Esophagus (tissue), 2 donors: ENCODE measurements around the gene SMYD3. TPM values are rescaled to one million over a fixed set of nuclear protein-coding genes. Genes with fewer than 3 reads are reported as not detected.

ENCODE experiments used
- H3K27ac ChIP-seq, 2 donors: one replicate each; pipeline ENCODE4 v1.5.1; 2013; ENCODE audit warnings: low read depth in 2 of 2, mild to moderate bottlenecking in 2 of 2, inconsistent platforms in 1 of 2, low read length in 1 of 2, moderate library complexity in 1 of 2
- H3K27me3 ChIP-seq, 2 donors: one replicate each; pipeline ENCODE4 v1.6.1; 2013; ENCODE audit warnings: low read length in 2 of 2, control low read depth in 1 of 2, mild to moderate bottlenecking in 1 of 2; ENCODE audit not compliant: insufficient read depth in 2 of 2, control insufficient read depth in 1 of 2
- H3K36me3 ChIP-seq, 2 donors: one replicate each; pipeline ENCODE4 v1.6.1; 2013; ENCODE audit warnings: low read length in 1 of 2; ENCODE audit not compliant: control insufficient read depth in 2 of 2, insufficient read depth in 2 of 2
- H3K4me1 ChIP-seq, 2 donors: one replicate each; pipeline ENCODE4 v1.6.1; 2013; ENCODE audit warnings: low read length in 1 of 2; ENCODE audit not compliant: control insufficient read depth in 2 of 2, insufficient read depth in 2 of 2
- H3K4me3 ChIP-seq, 2 donors: one replicate each; pipeline ENCODE4 v1.5.1; 2013; ENCODE audit warnings: low read length in 2 of 2, mild to moderate bottlenecking in 2 of 2, low read depth in 1 of 2, moderate library complexity in 1 of 2
- H3K9me3 ChIP-seq, 2 donors: one replicate each; pipeline ENCODE4 v1.6.1; 2013; ENCODE audit warnings: mild to moderate bottlenecking in 2 of 2, low read depth in 1 of 2, low read length in 1 of 2, moderate library complexity in 1 of 2; ENCODE audit not compliant: control insufficient read depth in 2 of 2, insufficient read depth in 1 of 2
- WGBS, 2 donors: extraction: QIAGEN DNeasy Blood & Tissue Kit; methylation state at CpG; one replicate each; pipeline ENCODE4 v1.1.7; 2013; 5-methylcytosine and 5-hydroxymethylcytosine counted together
- polyA plus RNA-seq, 2 donors: library from polyadenylated mRNA; stranded (reverse); fragments of 200-250 nt; gene quantifications; one replicate each; pipeline ENCODE4 v1.2.3, GENCODE V29; 2013
- donor health status: healthy with polysubstance abuse.
- donor health status: Bipolar disorder and iron deficiency.

Gene SMYD3
- polyA plus RNA-seq, 2 donors = 5.0 to 5.7 TPM

GRCh38 chr1:246139745-246140182 lies 367.3 kb downstream of the SMYD3 start:
- 49 to 65% methylated on average over 2 of the region's 2 CpGs for WGBS, 2 donors
- Histone ChIP-seq H3K4me3 (no peak overlapping the region), H3K4me1 (no peaks in the 10 kb centered on the region), H3K27ac (no peak overlapping the region), H3K36me3 (no peaks in the 10 kb centered on the region), H3K27me3 (no peaks in the 10 kb centered on the region), H3K9me3 (no peaks in the 10 kb centered on the region)

- Histone ChIP-seq H3K4me1 (no peaks in the 10 kb centered on the region), H3K4me3 (no peak overlapping the region), H3K36me3 (no peaks in the 10 kb centered on the region), H3K27ac (no peak overlapping the region), H3K9me3 (no peaks in the 10 kb centered on the region), H3K27me3 (no peaks in the 10 kb centered on the region)
- WGBS, 2 donors = 49 to 68% methylated on average over 2 of the region's 2 CpGs
Observed at GRCh38 chr1:246138781-246139180, 368.3 kb downstream of the SMYD3 start.

- Histone ChIP-seq H3K27me3 (no peaks in the 10 kb centered on the region), H3K4me1 (no peaks in the 10 kb centered on the region), H3K9me3 (no peaks in the 10 kb centered on the region), H3K27ac (no peak overlapping the region), H3K36me3 (no peaks in the 10 kb centered on the region), H3K4me3 (no peak overlapping the region)
Observed at GRCh38 chr1:246136477-246136876, 370.6 kb downstream of the SMYD3 start.

- no peaks in the 10 kb centered on the region for H3K27me3 ChIP-seq
- WGBS, 2 donors = 87 to 95% methylated on average over 1 of the region's 1 CpG
Observed at GRCh38 chr1:246134789-246135188, 372.3 kb downstream of the SMYD3 start.

GRCh38 chr1:246131095-246131494 lies 376.0 kb downstream of the SMYD3 start:
- no peaks in the 10 kb centered on the region for H3K27me3 ChIP-seq
- no peaks in the 10 kb centered on the region for H3K4me1 ChIP-seq
- no peak overlapping the region for H3K4me3 ChIP-seq
- H3K9me3 ChIP-seq = no peaks in the 10 kb centered on the region
- no peaks in the 10 kb centered on the region for H3K36me3 ChIP-seq
- H3K27ac ChIP-seq = no peak overlapping the region
- 68 to 77% methylated on average over 1 of the region's 1 CpG for whole genome bisulfite sequencing, 2 donors

More at GRCh38 chr1:246134789-246135188, 372.3 kb downstream of the SMYD3 start:
- Histone ChIP-seq H3K4me1 (no peaks in the 10 kb centered on the region), H3K27ac (no peak overlapping the region), H3K36me3 (no peaks in the 10 kb centered on the region), H3K4me3 (no peak overlapping the region), H3K9me3 (no peaks in the 10 kb centered on the region)

- H3K9me3 ChIP-seq = no peaks in the 10 kb centered on the region
- no peaks in the 10 kb centered on the region for H3K36me3 ChIP-seq
- H3K27me3 ChIP-seq = no peaks in the 10 kb centered on the region
- H3K4me1 ChIP-seq = no peaks in the 10 kb centered on the region
- H3K27ac ChIP-seq = no peak overlapping the region
- WGBS, 2 donors = 96 to 97% methylated on average over 9 of the region's 9 CpGs
- no peak overlapping the region for H3K4me3 ChIP-seq
Observed at GRCh38 chr1:246128494-246129069, 378.5 kb downstream of the SMYD3 start.

- Histone ChIP-seq H3K4me1 (no peaks in the 10 kb centered on the region), H3K4me3 (no peak overlapping the region), H3K27ac (no peak overlapping the region), H3K9me3 (no peaks in the 10 kb centered on the region), H3K27me3 (no peaks in the 10 kb centered on the region), H3K36me3 (no peaks in the 10 kb centered on the region)
Observed at GRCh38 chr1:246126580-246126979, 380.5 kb downstream of the SMYD3 start.

GRCh38 chr1:246122071-246122470 lies 385.0 kb downstream of the SMYD3 start:
- no peaks in the 10 kb centered on the region for H3K9me3 ChIP-seq
- H3K27ac ChIP-seq = no peak overlapping the region
- H3K27me3 ChIP-seq = no peaks in the 10 kb centered on the region
- no peaks in the 10 kb centered on the region for H3K4me1 ChIP-seq
- H3K4me3 ChIP-seq = no peak overlapping the region
- 86 to 96% methylated on average over 3 of the region's 3 CpGs for WGBS, 2 donors
- no peaks in the 10 kb centered on the region for H3K36me3 ChIP-seq

- no peaks in the 10 kb centered on the region for H3K4me1 ChIP-seq
- H3K27ac ChIP-seq = no peak overlapping the region
- H3K9me3 ChIP-seq = no peaks in the 10 kb centered on the region
- H3K36me3 ChIP-seq = no peaks in the 10 kb centered on the region
- H3K27me3 ChIP-seq = no peaks in the 10 kb centered on the region
- H3K4me3 ChIP-seq = no peak overlapping the region
- 85% methylated on average over 4 of the region's 4 CpGs for WGBS, 2 donors
Observed at GRCh38 chr1:246121533-246121932, 385.5 kb downstream of the SMYD3 start.

- H3K27me3 ChIP-seq = no peaks in the 10 kb centered on the region
- 38 to 44% methylated on average over 10 of the region's 10 CpGs for WGBS, 2 donors
- no peak overlapping the region for H3K27ac ChIP-seq
- H3K36me3 ChIP-seq = no peaks in the 10 kb centered on the region
- no peaks in the 10 kb centered on the region for H3K4me1 ChIP-seq
- H3K9me3 ChIP-seq = no peaks in the 10 kb centered on the region
- H3K4me3 ChIP-seq = no peak overlapping the region
Observed at GRCh38 chr1:246117066-246117791, 389.9 kb downstream of the SMYD3 start.
